ENCODE measurements around the gene VAT1. TPM values are rescaled to one million over a fixed set of nuclear protein-coding genes. Genes with fewer than 3 reads are reported as not detected.
"Not testable (repeated sequence)": the region's sequence is repeated elsewhere in the genome, so short reads cannot be mapped to it uniquely, and the experiment has no call there.

VAT1 gene
- total RNA-seq, 3 donors from 2014 or later: 125 to 402 (median 173) TPM

DNA sequence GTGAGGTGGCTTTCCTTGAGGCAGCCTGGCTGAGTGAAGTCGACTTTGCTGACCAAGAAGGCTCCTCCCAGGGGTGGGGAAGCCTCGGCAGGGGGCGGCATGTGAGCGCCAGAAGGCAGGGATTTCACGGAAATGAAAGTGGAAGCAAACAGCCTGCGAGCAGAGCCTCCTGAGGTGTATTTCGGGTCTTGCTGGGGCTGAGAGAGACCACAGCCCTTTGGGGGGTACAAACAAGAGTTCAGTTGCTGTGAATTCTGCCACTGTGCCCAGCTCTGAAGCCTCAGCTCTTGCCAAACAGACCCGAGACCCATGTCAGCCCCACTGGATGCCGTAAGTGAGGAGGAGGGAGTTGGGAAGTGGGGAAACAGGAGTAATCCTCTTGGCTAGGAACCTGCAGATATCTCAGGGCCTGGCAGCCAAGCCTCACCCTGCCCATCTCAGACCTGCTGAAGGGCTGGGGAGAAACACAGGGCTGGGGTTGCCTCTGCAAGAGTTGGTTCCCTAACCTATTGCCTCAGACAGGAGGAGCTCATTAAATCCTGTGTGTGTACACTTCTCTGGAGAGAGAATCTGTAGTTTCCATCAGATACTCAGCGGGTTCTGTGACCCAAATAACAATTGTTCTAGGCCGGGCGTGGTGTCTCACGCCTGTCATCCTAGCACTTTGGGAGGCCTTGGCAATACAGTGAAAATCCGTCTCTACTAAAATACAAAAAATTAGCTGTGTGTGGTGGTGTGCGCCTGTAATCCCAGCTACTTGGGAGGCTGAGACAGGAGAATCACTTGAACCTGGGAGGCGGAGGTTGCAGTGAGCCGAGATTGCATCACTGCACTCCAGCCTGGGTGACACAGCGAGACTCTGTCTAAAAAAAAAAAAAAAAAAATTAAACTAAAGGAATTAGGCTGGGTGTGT is 15.3 kb downstream of the VAT1 start, which contains the start of gene IFI35:
IFI35 (plus strand) TSS at position 146 of the 913 bp plus-strand sequence; CDS start at position 310, 164 bp downstream.
- H3K4me3 ChIP-seq: peak within 1 kb of the TSS; percentile 55 to 89 (median 76)

DNA sequence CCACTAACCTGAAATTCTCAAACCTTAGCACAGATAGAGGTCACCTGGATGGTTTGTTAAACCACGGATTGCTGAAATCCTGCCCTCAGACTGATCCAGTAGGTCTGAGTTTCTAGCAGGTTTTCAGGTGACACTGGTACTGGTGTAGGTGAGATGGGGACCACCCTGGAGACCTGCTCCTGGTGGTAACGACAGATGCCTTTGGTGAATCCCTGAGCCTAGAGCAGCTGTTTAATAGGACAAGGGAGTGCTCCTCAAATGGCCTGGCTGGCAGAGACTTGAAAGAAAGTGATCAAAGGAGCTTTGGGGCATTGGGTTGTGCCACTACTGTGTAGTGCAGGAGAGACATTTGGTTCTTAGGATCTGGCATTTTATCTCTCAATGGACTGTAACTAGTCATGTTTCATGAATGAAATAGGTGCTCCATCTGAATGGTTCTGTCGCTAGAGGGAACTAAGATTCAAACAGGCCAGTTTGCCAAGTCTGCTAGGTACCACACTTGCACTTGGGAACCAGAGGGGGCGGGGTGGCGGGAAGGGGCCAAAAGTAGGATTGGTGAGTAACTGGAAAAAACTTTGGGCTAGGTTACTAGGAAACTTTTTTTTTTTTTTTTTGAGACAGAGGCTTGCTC is 18.5 kb downstream of the VAT1 start:
- H3K36me3 ChIP-seq: no peaks in the 10 kb centered on the region
- no peaks in the 10 kb centered on the region for H3K9me3 ChIP-seq
- H3K4me3 ChIP-seq: no peak overlapping the region
- TF ChIP-seq POLR2AphosphoS5 (IDR thresholded peaks at IDR 0.05): no peak
- TF ChIP-seq, protein P1, sequence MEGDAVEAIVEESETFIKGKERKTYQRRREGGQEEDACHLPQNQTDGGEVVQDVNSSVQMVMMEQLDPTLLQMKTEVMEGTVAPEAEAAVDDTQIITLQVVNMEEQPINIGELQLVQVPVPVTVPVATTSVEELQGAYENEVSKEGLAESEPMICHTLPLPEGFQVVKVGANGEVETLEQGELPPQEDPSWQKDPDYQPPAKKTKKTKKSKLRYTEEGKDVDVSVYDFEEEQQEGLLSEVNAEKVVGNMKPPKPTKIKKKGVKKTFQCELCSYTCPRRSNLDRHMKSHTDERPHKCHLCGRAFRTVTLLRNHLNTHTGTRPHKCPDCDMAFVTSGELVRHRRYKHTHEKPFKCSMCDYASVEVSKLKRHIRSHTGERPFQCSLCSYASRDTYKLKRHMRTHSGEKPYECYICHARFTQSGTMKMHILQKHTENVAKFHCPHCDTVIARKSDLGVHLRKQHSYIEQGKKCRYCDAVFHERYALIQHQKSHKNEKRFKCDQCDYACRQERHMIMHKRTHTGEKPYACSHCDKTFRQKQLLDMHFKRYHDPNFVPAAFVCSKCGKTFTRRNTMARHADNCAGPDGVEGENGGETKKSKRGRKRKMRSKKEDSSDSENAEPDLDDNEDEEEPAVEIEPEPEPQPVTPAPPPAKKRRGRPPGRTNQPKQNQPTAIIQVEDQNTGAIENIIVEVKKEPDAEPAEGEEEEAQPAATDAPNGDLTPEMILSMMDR (IDR thresholded peaks at IDR 0.05): no peak
- TF ChIP-seq POLR2A (IDR thresholded peaks at IDR 0.05): no peak
- H3K27ac ChIP-seq: no peak overlapping the region
- DNase-seq (ENCODE audit: low spot score in 2 of 2): no peak
- intact Hi-C loops (cut with DNase I; ENCODE audit: low total_unique reads): no loop called here
- H3K4me1 ChIP-seq: peaks cover 0 to 8% of the 10 kb centered on the region in 2 donors
- no peaks in the 10 kb centered on the region for H3K27me3 ChIP-seq

More for the DNA sequence above, 15.3 kb downstream of the VAT1 start, which contains the start of gene IFI35:
- Histone ChIP-seq H3K27me3 (no peaks in the 10 kb centered on the region), H3K9me3 (no peaks in the 10 kb centered on the region), H3K4me1 (no peaks in the 10 kb centered on the region), H3K36me3 (no peaks in the 10 kb centered on the region), H3K27ac (peak within 1 kb of the TSS; percentile 96 to 98)
- intact Hi-C loops (cut with DNase I; ENCODE audit: low total_unique reads): no loop called here
- no peak for TF ChIP-seq POLR2A (IDR thresholded peaks at IDR 0.05)
- TF ChIP-seq POLR2AphosphoS5 (IDR thresholded peaks at IDR 0.05): peak; percentile 52 to 66 (median 53)
- TF ChIP-seq, protein P1 (IDR thresholded peaks at IDR 0.05): peak in 1 of 3 donors; percentile 18
- peak; percentile 73 to 86 for DNase-seq (ENCODE audit: low spot score in 2 of 2)

DNA sequence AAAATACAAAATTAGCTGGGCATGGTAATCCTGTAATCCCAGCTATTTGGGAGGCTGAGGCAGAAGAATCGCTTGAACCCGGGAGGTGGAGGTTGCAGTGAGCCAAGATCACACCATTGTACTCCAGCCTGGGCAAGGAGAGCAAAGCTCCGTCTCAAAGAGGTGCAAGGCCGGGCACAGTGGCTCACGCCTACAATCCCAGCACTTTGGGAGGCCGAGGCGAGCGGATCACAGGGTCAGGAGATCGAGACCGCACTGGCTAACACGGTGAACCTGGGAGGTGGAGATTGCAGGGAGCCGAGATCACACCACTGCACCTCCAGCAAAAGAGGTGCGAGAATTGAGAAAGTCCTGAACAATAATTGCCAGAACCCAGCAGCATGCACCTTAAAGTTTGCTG is 21.3 kb downstream of the VAT1 start:
- H3K36me3 ChIP-seq; H3K27me3 ChIP-seq; H3K4me3 ChIP-seq; H3K27ac ChIP-seq; DNase-seq (ENCODE audit: low spot score in 2 of 2); H3K9me3 ChIP-seq; H3K4me1 ChIP-seq; intact Hi-C loops (cut with DNase I; ENCODE audit: low total_unique reads): not testable (repeated sequence)

DNA sequence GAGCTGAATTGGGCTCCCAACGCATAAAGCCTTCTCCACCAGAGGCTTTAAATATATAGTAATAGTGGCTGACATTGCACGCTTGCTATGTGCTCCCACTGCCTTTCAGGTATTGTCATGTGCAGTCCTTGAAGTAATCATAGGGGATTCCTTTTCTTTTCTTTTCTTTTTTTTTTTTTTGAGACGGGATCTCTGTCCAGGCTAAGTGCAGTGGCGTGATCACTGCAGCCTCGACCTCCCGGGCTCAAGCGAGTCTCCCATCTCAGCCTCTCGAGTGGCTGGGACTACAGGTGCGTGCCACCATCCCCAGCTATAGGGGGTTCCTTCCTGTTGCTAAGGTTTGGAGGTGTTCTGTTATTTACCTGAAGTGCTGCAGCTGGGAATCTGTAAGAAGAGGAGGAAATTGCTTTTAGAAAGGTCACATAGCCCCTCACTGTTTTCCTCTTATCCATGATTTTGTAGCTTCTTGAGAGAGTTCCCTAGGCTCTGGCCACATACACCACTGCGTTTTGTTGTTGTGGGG is 23.1 kb downstream of the VAT1 start:
- Histone ChIP-seq H3K27me3 (no peaks in the 10 kb centered on the region), H3K27ac (peak overlapping the region; percentile 95 to 97), H3K9me3 (no peaks in the 10 kb centered on the region), H3K4me1 (peaks cover 0 to 8% of the 10 kb centered on the region in 2 donors), H3K4me3 (peak overlapping the region; percentile 78 to 91 (median 80)), H3K36me3 (no peaks in the 10 kb centered on the region)
- intact Hi-C loops (cut with DNase I; ENCODE audit: low total_unique reads): no loop called here
- TF ChIP-seq POLR2AphosphoS5 (IDR thresholded peaks at IDR 0.05) (no peak), POLR2A (IDR thresholded peaks at IDR 0.05) (no peak)
- TF ChIP-seq, protein P1 (IDR thresholded peaks at IDR 0.05): no peak
- no peak for DNase-seq (ENCODE audit: low spot score in 2 of 2)

DNA sequence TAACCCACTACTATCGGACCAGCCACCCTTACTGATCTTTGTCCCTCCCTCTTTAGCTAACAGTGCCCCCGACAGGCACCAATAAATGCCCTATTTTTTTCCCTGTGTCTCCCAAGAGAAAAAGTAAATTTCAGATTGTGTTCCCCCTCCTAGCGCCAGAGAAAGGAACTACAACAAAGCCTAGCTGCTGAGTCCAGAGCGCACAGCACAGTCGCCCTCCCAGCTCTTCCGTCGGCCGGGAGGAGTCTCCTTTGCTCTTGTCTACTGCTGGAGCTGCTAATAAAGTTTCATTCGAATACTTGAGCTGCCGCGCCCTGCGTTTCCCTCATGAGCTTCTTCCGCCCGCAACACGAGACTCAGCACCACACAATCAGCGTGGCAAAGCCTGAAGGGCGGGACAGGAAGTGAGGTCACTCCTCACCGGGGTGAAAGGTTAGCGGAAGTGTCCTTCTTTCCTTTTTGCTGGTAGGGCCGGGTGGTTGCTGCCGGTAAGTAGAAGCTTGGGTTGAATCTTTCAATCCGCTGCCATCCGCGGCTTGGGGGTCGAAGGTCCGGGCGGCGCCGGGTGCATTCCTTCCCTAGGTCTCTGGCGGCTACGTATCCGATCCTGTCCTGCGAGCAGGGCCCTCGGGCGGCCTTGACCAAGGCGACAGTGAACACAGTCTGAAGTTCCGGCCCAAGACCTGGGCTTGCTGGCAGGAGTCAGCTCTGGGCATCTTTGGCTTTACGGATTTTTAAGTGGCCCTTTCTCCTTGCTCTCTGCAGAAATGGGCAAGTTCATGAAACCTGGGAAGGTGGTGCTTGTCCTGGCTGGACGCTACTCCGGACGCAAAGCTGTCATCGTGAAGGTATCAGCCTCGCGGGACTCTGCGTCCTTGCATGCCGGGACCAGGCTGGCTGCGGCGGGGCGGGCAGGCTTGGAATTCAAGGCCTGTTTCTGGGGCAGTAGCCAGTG is 23.9 kb downstream of the VAT1 start, which contains the start of gene RPL27:
RPL27 (plus strand) TSS at position 436 of the 955 bp plus-strand sequence; CDS start at position 768, 332 bp downstream.
- H3K9me3 ChIP-seq: no peaks in the 10 kb centered on the region
- H3K36me3 ChIP-seq: no peaks in the 10 kb centered on the region
- no peaks in the 10 kb centered on the region for H3K27me3 ChIP-seq
- peaks cover 0 to 8% of the 10 kb centered on the region in 2 donors for H3K4me1 ChIP-seq
- peak; percentile 97 to 99 for DNase-seq (ENCODE audit: low spot score in 2 of 2)
- TF ChIP-seq POLR2A (IDR thresholded peaks at IDR 0.05): peak; percentile 80
- peak; percentile 97 to 99 (median 98) for TF ChIP-seq POLR2AphosphoS5 (IDR thresholded peaks at IDR 0.05)
- TF ChIP-seq, protein P1 (IDR thresholded peaks at IDR 0.05): peak; percentile 95 to 97 (median 96)
- intact Hi-C loops (cut with DNase I; ENCODE audit: low total_unique reads): no loop called here
- H3K27ac ChIP-seq: peak within 1 kb of the TSS; percentile 95 to 97
- peak within 1 kb of the TSS; percentile 78 to 91 (median 80) for H3K4me3 ChIP-seq
